Body of pancreas (tissue), 4 donors: ENCODE data around the gene P2RX3. TPM values are rescaled to one million over a fixed set of nuclear protein-coding genes. Genes with fewer than 3 reads are reported as not detected.

Experiments
- ATAC-seq: fragments of 150-250 bp; one replicate; pipeline ENCODE4 v1.9.1; 2016
- DNase-seq, 4 donors: peaks; one replicate each; pipeline ENCODE4 v3.0.0-alpha.2; 2019
- H3K27ac ChIP-seq, 4 donors: fragments of 200-600 bp; sonication (generic); 1 replicate in 3 of 4; 2 replicates in 1 of 4; pipeline versions ENCODE4 v1.5.1 to v1.6.1; 2016 to 2019; ENCODE audit warnings: mild to moderate bottlenecking in 1 of 4, mixed read lengths in 1 of 4, moderate library complexity in 1 of 4
- H3K27me3 ChIP-seq, 2 donors: fragments of 200-600 bp; sonication (generic); one replicate each; pipeline ENCODE4 v1.6.0; 2016; ENCODE audit warnings: mild to moderate bottlenecking in 1 of 2
- H3K36me3 ChIP-seq, 2 donors: fragments of 200-600 bp; sonication (generic); replicated peaks in 1 of 2; 2 replicates each; pipeline ENCODE4 v1.5.1; 2016; ENCODE audit warnings: low read depth in 2 of 2; ENCODE audit not compliant: insufficient read depth in 1 of 2
- H3K4me1 ChIP-seq: fragments of 200-600 bp; sonication (generic); one replicate; pipeline ENCODE4 v1.6.0; 2016
- H3K4me3 ChIP-seq, 2 donors: fragments of 200-600 bp; sonication (generic); 1 replicate in 1 of 2; 2 replicates in 1 of 2; pipeline ENCODE4 v1.5.1; 2016 to 2019
- H3K9me3 ChIP-seq, 3 donors: fragments of 200-600 bp; sonication (generic); 1 replicate in 2 of 3; 2 replicates in 1 of 3; pipeline ENCODE4 v1.5.1; 2016
- POLR2A ChIP-seq, 3 donors: fragments of 450-650 bp; IDR thresholded peaks; one replicate each; pipeline ENCODE4 v1.6.1; 2016; ENCODE audit warnings: antibody characterized with exemption in 3 of 3, mild to moderate bottlenecking in 2 of 3
- WGBS, 2 donors: methylation state at CpG; one replicate each; pipeline ENCODE4 v1.1.5; 2017; 5-methylcytosine and 5-hydroxymethylcytosine counted together
- intact Hi-C: fragments of 100-400 bp; cut with DNase I; formaldehyde crosslinking; loops from one replicate; pipeline ENCODE4 v1.15.1; 2023
- total RNA-seq, 2 donors: library from RNA; depleted of rRNA; stranded (reverse); fragments of >200 nt; gene quantifications; one replicate each; pipeline ENCODE4 v1.1.0, GENCODE V29; 2016
- TF ChIP-seq, protein P1 (sequence below), 7 experiments: fragments of 450-650 bp in 4 of 7; fragments of 200-600 bp in 3 of 7; sonication (generic) in 3 of 7; IDR thresholded peaks; one replicate each; pipeline ENCODE4 v1.5.1; 2016 to 2019; ENCODE audit warnings: antibody characterized with exemption in 7 of 7

P2RX3 gene
- total RNA-seq, 2 donors from 2014 or later, result not detected

DNA sequence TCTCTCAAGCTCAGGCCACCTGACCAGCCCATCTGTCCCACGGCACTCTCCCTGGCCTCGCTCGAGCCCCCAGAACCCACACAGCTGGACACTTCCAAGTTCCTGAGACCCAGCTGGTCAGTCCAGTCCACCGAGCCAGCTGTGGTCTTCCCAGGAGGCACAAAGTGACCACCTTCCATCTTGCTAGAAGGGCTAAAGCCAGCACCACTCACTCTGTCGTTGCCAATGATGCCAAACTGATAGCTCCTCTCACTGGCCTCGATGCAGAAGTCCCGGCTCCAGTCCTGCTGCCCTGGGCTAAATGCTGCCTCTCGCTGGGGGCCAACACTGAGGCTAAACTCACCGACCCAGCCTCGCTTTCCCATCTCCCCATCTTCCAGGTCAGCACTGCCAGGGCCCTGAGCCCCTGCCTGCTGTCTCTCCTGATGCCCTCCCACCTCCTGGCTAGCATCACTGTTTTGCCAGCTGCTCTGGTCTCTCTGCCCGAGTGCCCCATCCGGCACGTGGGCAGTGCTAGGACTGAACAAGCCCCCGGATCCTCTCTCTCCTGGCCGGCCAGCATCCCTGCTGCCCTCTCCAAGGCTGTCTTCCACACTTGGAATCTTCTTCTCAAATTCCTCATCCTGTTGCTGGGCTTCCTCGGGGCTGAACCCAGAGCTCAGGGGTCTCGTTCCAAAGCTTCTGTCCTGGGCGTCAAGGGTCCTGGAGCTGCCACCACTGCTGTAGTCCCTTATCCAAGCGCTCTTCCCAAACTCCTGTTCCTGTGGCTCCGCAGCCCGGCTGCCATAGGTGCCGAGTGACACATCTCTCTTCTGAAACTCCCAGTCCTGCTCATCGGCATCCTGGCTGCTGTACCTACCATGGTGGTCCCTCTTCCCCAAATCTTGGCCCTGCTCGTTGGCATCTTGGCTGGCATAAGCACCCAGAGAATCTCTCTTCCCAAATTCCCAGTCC lies 28.8 kb upstream of the P2RX3 start:
- WGBS, 2 donors, result 85 to 87% methylated on average over 24 of the region's 24 CpGs
- H3K27me3 ChIP-seq, result no peaks in the 10 kb centered on the region
- peaks cover 2 to 6% of the 10 kb centered on the region in 2 donors for H3K36me3 ChIP-seq
- no peak overlapping the region for H3K4me3 ChIP-seq
- ATAC-seq, result no peak
- peaks cover 81% of the 10 kb centered on the region for H3K4me1 ChIP-seq
- H3K27ac ChIP-seq, result peak overlapping the region; percentile 84 to 97 (median 92)
- intact Hi-C loops, result no loop called here
- DNase-seq, result peak in 1 of 4 donors; percentile 13
- no peaks in the 10 kb centered on the region for H3K9me3 ChIP-seq
- TF ChIP-seq, protein P1, sequence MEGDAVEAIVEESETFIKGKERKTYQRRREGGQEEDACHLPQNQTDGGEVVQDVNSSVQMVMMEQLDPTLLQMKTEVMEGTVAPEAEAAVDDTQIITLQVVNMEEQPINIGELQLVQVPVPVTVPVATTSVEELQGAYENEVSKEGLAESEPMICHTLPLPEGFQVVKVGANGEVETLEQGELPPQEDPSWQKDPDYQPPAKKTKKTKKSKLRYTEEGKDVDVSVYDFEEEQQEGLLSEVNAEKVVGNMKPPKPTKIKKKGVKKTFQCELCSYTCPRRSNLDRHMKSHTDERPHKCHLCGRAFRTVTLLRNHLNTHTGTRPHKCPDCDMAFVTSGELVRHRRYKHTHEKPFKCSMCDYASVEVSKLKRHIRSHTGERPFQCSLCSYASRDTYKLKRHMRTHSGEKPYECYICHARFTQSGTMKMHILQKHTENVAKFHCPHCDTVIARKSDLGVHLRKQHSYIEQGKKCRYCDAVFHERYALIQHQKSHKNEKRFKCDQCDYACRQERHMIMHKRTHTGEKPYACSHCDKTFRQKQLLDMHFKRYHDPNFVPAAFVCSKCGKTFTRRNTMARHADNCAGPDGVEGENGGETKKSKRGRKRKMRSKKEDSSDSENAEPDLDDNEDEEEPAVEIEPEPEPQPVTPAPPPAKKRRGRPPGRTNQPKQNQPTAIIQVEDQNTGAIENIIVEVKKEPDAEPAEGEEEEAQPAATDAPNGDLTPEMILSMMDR (IDR thresholded peaks at IDR 0.05), result no peak
- no peak for TF ChIP-seq POLR2A (IDR thresholded peaks at IDR 0.05)

DNA sequence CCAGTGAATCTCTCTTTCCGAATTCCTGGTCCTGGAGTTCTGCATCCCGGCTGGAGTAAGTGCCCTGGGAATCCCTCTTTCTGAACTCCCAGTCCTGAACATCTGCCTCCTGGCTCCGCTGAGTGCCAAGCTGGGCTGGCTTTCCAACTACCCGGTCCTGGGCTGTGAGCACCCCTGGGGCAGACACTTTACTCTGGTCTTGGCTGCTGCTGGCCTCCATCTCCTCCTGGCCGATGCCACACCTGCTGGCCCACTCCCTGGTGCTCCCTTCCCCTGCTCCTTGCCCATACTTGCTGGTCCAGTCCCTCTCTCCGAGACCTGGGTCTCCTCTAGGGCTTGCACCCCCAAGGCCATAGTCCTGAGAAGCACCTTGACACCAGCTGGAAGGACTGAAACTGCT lies 28.1 kb upstream of the P2RX3 start:
- TF ChIP-seq POLR2A (IDR thresholded peaks at IDR 0.05), result no peak
- TF ChIP-seq, protein P1 (IDR thresholded peaks at IDR 0.05), result no peak

DNA sequence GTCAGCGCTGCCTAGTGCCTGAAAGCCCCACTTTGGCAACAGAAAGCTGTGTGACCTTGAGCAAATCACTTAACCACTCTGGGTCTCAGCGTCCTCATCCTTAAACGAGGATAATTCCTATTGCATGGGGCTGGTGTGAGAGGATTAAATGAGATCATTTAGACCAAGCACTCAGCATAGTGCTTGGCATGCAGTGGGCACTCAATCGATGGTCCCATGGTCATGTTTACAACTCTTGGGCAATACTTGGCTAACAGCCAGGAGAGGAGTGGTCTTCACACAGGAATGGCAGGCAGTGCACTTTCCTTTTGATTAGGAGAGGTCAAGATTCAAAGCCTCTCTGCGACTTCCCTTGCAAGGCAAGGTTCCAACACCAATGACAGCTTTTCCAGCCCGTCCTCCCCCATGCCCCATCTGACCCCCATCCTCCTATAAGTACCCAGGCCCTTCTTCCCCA lies 27.5 kb upstream of the P2RX3 start:
- no peaks in the 10 kb centered on the region for H3K27me3 ChIP-seq
- 12 to 16% methylated on average over 5 to 6 of the region's 6 CpGs for WGBS, 2 donors
- H3K4me3 ChIP-seq, result no peak overlapping the region
- ATAC-seq, result peak; percentile 46
- no peaks in the 10 kb centered on the region for H3K9me3 ChIP-seq
- peak; percentile 83 to 94 (median 88) for DNase-seq
- peaks cover 81% of the 10 kb centered on the region for H3K4me1 ChIP-seq
- H3K27ac ChIP-seq, result peak overlapping the region; percentile 84 to 97 (median 92)
- no peak for TF ChIP-seq POLR2A (IDR thresholded peaks at IDR 0.05)
- TF ChIP-seq, protein P1 (IDR thresholded peaks at IDR 0.05), result no peak
- intact Hi-C loops, result no loop called here
- peaks cover 3 to 6% of the 10 kb centered on the region in 2 donors for H3K36me3 ChIP-seq

More for the DNA sequence above, 28.1 kb upstream of the P2RX3 start:
- DNase-seq (peak in 1 of 4 donors; percentile 24), ATAC-seq (no peak)
- Histone ChIP-seq H3K27ac (peak overlapping the region; percentile 84 to 97 (median 92)), H3K4me3 (no peak overlapping the region), H3K36me3 (peaks cover 3 to 6% of the 10 kb centered on the region in 2 donors), H3K27me3 (no peaks in the 10 kb centered on the region), H3K4me1 (peaks cover 81% of the 10 kb centered on the region), H3K9me3 (no peaks in the 10 kb centered on the region)
- WGBS, 2 donors, result 62 to 75% methylated on average over 5 to 6 of the region's 6 CpGs
- intact Hi-C loops, result no loop called here

DNA sequence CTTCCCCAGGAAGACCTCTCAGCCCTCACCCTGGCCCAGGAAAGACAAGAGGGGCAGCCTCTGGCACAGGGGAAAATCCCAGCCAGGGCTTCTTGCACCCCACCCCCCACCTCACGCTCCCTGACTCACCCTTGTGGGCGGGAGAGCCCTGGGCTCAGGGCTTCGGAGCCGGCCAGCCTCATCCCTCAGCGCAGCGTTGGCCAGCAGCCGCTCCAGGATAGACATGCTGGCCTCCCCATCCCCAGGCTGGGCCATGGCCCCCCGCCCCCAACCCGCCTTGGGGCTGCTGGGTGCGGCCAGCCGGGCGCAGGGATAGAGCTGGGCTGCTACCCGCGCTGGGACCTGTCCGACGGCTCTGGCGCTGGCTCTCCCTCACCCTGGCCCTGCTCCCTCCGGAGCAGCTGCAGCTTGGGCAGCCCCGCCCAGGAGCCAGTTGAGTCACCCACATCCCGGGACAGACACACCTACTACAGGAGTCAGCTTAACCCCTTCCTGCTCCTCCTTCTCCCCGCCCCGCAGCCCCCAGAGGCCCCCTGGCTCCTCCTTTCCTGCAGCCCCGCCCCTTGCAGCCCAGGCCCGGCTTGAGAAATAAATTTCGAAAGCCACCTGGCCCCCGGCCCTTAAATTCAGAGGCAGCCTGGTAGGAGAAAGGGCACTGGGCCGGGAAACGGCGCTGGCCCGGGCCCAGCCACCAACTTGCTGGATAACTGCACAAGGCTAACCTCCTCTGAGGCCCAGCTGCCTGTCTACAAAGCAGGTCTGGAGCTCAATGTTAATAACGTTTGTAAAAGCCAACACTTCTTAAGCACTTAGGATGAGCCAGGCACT lies 26.8 kb upstream of the P2RX3 start:
- peaks cover 81% of the 10 kb centered on the region for H3K4me1 ChIP-seq
- H3K27ac ChIP-seq, result peak overlapping the region; percentile 84 to 97 (median 92)
- no peaks in the 10 kb centered on the region for H3K27me3 ChIP-seq
- DNase-seq, result peak; percentile 95 to 98 (median 98)
- peaks cover 3 to 6% of the 10 kb centered on the region in 2 donors for H3K36me3 ChIP-seq
- TF ChIP-seq POLR2A (IDR thresholded peaks at IDR 0.05), result peak; percentile 86 to 93 (median 90)
- TF ChIP-seq, protein P1 (IDR thresholded peaks at IDR 0.05), result no peak
- no peak overlapping the region for H3K4me3 ChIP-seq
- 1% methylated on average over 14 to 29 of the region's 31 CpGs for WGBS, 2 donors
- ATAC-seq, result peak; percentile 93
- intact Hi-C loops, result no loop called here
- no peaks in the 10 kb centered on the region for H3K9me3 ChIP-seq
